ENCODE data around the gene TEX11.

TEX11 gene

GRCh38 chrX:70497026-70497425 lies 411.5 kb downstream of the TEX11 start:
- H3K4me3 ChIP-seq (ENCODE audit: low read depth, low read length) = no peak overlapping the region
- no peak for TF ChIP-seq CTCF (IDR thresholded peaks at IDR 0.05; ENCODE audit: low read depth, low read length, missing control alignments)
- DNase-seq (ENCODE audit: low read depth) = no peak
- in situ Hi-C loops (cut with HindIII; ENCODE audit: low sequenced_read_pairs) = no loop called here

GRCh38 chrX:70496491-70496890 lies 412.0 kb downstream of the TEX11 start:
- in situ Hi-C loops (cut with HindIII; ENCODE audit: low sequenced_read_pairs) = no loop called here

GRCh38 chrX:70494441-70494840 lies 414.1 kb downstream of the TEX11 start:
- H3K4me3 ChIP-seq (ENCODE audit: low read depth, low read length) = no peak overlapping the region
- no peak for TF ChIP-seq CTCF (IDR thresholded peaks at IDR 0.05; ENCODE audit: low read depth, low read length, missing control alignments)
- in situ Hi-C loops (cut with HindIII; ENCODE audit: low sequenced_read_pairs) = no loop called here
- DNase-seq (ENCODE audit: low read depth) = no peak

More at GRCh38 chrX:70496491-70496890, 412.0 kb downstream of the TEX11 start:
- no peak for TF ChIP-seq CTCF (IDR thresholded peaks at IDR 0.05; ENCODE audit: low read depth, low read length, missing control alignments)
- no peak overlapping the region for H3K4me3 ChIP-seq (ENCODE audit: low read depth, low read length)
- DNase-seq (ENCODE audit: low read depth) = no peak

- no peak for TF ChIP-seq CTCF (IDR thresholded peaks at IDR 0.05; ENCODE audit: low read depth, low read length, missing control alignments)
- H3K4me3 ChIP-seq (ENCODE audit: low read depth, low read length) = no peak overlapping the region
- in situ Hi-C loops (cut with HindIII; ENCODE audit: low sequenced_read_pairs) = no loop called here
- DNase-seq (ENCODE audit: low read depth) = no peak
Observed at GRCh38 chrX:70488856-70489255, 419.7 kb downstream of the TEX11 start.

GRCh38 chrX:70485466-70485865 lies 423.0 kb downstream of the TEX11 start:
- in situ Hi-C loops (cut with HindIII; ENCODE audit: low sequenced_read_pairs) = no loop called here
- TF ChIP-seq CTCF (IDR thresholded peaks at IDR 0.05; ENCODE audit: low read depth, low read length, missing control alignments) = no peak

GRCh38 chrX:70482300-70482699 lies 426.2 kb downstream of the TEX11 start:
- H3K4me3 ChIP-seq (ENCODE audit: low read depth, low read length) = no peak overlapping the region
- no peak for DNase-seq (ENCODE audit: low read depth)
- TF ChIP-seq CTCF (IDR thresholded peaks at IDR 0.05; ENCODE audit: low read depth, low read length, missing control alignments) = no peak
- in situ Hi-C loops (cut with HindIII; ENCODE audit: low sequenced_read_pairs) = no loop called here

More at GRCh38 chrX:70485466-70485865, 423.0 kb downstream of the TEX11 start:
- DNase-seq (ENCODE audit: low read depth) = no peak
- no peak overlapping the region for H3K4me3 ChIP-seq (ENCODE audit: low read depth, low read length)

Measured in astrocyte of the cerebellum (primary cell).